ENCODE data around the gene UBE2D2. TPM values are rescaled to one million over a fixed set of nuclear protein-coding genes. Genes with fewer than 3 reads are reported as not detected.

Gene UBE2D2
- total and polyA plus RNA-seq, 2 of the 13 experiments (the other 11 are each of a cell fraction or from before 2014, with no cell fraction given): 79.1 to 109 TPM

DNA sequence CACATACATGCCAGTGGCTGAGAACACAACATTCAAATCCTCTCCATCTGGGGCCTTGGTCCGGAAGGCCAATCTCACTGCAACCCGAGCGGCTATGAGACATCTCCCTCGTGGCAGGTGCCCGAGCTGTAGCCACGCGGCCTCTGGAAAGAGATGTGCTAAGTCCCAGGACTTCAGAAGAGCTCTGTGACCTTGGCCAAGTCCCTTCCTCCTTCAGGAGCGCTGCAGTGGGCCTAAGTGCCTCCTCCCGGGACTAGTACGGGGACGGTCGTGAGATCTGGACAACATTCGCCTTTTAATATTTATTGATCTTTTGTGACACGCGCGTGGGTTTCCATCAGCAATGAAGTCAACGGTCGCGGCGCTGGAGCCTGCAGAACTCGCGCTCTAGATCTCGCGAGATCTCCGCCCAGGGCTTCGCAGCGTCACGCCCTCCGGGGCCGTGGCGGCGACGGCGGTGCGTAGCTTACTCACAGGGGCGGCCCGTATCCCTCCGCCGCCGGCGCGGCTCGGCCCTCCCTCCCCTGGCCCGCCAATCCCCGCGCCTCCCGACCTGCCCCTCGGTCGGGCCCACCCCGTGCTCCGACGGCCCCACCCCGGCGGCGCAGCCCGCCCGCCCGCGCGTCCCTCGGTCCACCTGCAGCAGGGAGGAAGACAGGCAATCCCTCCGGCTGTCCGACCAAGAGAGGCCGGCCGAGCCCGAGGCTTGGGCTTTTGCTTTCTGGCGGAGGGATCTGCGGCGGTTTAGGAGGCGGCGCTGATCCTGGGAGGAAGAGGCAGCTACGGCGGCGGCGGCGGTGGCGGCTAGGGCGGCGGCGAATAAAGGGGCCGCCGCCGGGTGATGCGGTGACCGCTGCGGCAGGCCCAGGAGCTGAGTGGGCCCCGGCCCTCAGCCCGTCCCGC, at the start of gene UBE2D2 (continued):
- TF ChIP-seq, protein P1, sequence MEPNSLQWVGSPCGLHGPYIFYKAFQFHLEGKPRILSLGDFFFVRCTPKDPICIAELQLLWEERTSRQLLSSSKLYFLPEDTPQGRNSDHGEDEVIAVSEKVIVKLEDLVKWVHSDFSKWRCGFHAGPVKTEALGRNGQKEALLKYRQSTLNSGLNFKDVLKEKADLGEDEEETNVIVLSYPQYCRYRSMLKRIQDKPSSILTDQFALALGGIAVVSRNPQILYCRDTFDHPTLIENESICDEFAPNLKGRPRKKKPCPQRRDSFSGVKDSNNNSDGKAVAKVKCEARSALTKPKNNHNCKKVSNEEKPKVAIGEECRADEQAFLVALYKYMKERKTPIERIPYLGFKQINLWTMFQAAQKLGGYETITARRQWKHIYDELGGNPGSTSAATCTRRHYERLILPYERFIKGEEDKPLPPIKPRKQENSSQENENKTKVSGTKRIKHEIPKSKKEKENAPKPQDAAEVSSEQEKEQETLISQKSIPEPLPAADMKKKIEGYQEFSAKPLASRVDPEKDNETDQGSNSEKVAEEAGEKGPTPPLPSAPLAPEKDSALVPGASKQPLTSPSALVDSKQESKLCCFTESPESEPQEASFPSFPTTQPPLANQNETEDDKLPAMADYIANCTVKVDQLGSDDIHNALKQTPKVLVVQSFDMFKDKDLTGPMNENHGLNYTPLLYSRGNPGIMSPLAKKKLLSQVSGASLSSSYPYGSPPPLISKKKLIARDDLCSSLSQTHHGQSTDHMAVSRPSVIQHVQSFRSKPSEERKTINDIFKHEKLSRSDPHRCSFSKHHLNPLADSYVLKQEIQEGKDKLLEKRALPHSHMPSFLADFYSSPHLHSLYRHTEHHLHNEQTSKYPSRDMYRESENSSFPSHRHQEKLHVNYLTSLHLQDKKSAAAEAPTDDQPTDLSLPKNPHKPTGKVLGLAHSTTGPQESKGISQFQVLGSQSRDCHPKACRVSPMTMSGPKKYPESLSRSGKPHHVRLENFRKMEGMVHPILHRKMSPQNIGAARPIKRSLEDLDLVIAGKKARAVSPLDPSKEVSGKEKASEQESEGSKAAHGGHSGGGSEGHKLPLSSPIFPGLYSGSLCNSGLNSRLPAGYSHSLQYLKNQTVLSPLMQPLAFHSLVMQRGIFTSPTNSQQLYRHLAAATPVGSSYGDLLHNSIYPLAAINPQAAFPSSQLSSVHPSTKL (CRISPR knock-in tag; IDR thresholded peaks at IDR 0.05): no peak
- TF ChIP-seq FLYWCH1 (CRISPR knock-in tag; IDR thresholded peaks at IDR 0.05): no peak
- TF ChIP-seq ZNF136 (CRISPR knock-in tag; IDR thresholded peaks at IDR 0.05; ENCODE audit: low read depth): no peak
- TF ChIP-seq, protein P2, sequence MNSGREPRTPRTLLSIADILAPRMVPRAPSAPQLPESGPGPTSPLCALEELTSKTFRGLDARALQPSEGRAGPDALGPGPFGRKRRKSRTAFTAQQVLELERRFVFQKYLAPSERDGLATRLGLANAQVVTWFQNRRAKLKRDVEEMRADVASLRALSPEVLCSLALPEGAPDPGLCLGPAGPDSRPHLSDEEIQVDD (CRISPR knock-in tag; IDR thresholded peaks at IDR 0.05; ENCODE audit: borderline replicate concordance): peak; percentile 20; the same call in 1 of the 2 replicates
- TF ChIP-seq PHF20 (CRISPR knock-in tag; IDR thresholded peaks at IDR 0.05): peak; percentile 70; the same call in 1 of the 2 replicates
- peak; percentile 63; the same call in 1 of the 2 replicates for TF ChIP-seq ZNF572 (CRISPR knock-in tag; IDR thresholded peaks at IDR 0.05)
- TF ChIP-seq CHCHD3 (CRISPR knock-in tag; IDR thresholded peaks at IDR 0.05): no peak
- no peak for TF ChIP-seq XBP1 (CRISPR knock-in tag; IDR thresholded peaks at IDR 0.05)
- peak; percentile 86; the same call in 1 of the 2 replicates for TF ChIP-seq RNF2 (conservative IDR thresholded peaks at IDR 0.05; ENCODE audit: low read depth)
- TF ChIP-seq MTF2 (CRISPR knock-in tag; IDR thresholded peaks at IDR 0.05; ENCODE audit: borderline replicate concordance): no peak
- no peak for TF ChIP-seq TARDBP (CRISPR knock-in tag; IDR thresholded peaks at IDR 0.05)
- TF ChIP-seq ZBTB20 (CRISPR knock-in tag; IDR thresholded peaks at IDR 0.05; ENCODE audit: borderline replicate concordance, low read depth): no peak
- no peak for TF ChIP-seq ZNF75D (CRISPR knock-in tag; IDR thresholded peaks at IDR 0.05; ENCODE audit: borderline replicate concordance)
- TF ChIP-seq, protein P3, sequence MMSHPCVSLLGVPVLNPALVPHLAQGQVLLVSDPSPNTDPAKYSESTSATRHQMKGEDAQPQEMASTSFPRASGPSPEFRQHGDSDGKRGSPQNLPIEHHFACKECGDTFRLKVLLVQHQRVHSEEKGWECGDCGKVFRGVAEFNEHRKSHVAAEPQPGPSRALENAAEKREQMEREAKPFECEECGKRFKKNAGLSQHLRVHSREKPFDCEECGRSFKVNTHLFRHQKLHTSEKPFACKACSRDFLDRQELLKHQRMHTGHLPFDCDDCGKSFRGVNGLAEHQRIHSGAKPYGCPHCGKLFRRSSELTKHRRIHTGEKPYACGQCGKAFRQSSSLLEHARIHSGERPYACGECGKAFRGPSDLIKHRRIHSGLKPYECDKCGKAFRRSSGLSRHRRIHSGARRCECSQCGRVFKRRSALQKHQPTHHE (CRISPR knock-in tag; IDR thresholded peaks at IDR 0.05; ENCODE audit: borderline replicate concordance): no peak; the same call in 1 of the 2 replicates
- peak; percentile 31; the same call in 1 of the 2 replicates for TF ChIP-seq ZNF761 (CRISPR knock-in tag; conservative IDR thresholded peaks at IDR 0.05)
- TF ChIP-seq, protein P4, sequence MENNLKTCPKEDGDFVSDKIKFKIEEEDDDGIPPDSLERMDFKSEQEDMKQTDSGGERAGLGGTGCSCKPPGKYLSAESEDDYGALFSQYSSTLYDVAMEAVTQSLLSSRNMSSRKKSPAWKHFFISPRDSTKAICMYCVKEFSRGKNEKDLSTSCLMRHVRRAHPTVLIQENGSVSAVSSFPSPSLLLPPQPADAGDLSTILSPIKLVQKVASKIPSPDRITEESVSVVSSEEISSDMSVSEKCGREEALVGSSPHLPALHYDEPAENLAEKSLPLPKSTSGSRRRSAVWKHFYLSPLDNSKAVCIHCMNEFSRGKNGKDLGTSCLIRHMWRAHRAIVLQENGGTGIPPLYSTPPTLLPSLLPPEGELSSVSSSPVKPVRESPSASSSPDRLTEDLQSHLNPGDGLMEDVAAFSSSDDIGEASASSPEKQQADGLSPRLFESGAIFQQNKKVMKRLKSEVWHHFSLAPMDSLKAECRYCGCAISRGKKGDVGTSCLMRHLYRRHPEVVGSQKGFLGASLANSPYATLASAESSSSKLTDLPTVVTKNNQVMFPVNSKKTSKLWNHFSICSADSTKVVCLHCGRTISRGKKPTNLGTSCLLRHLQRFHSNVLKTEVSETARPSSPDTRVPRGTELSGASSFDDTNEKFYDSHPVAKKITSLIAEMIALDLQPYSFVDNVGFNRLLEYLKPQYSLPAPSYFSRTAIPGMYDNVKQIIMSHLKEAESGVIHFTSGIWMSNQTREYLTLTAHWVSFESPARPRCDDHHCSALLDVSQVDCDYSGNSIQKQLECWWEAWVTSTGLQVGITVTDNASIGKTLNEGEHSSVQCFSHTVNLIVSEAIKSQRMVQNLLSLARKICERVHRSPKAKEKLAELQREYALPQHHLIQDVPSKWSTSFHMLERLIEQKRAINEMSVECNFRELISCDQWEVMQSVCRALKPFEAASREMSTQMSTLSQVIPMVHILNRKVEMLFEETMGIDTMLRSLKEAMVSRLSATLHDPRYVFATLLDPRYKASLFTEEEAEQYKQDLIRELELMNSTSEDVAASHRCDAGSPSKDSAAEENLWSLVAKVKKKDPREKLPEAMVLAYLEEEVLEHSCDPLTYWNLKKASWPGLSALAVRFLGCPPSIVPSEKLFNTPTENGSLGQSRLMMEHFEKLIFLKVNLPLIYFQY (CRISPR knock-in tag; IDR thresholded peaks at IDR 0.05; ENCODE audit: borderline replicate concordance): 0 out of 2 replicates have a peak, but pooled peaks have one; percentile 58
- no peak for TF ChIP-seq ZNF343 (CRISPR knock-in tag; IDR thresholded peaks at IDR 0.05)
- 0 out of 2 replicates have a peak, but pooled peaks have one; percentile 34 for TF ChIP-seq MAFG (CRISPR knock-in tag; IDR thresholded peaks at IDR 0.05)
- no peak; the same call in 1 of the 2 replicates for TF ChIP-seq ZNF274 (CRISPR knock-in tag; IDR thresholded peaks at IDR 0.05)
